PC-3 (cell line): ENCODE results near the gene MAGEA4.

ENCODE experiments used
- CTCF ChIP-seq: fragments of 300-600 bp; sonication (generic); conservative IDR thresholded peaks from 2 replicates; pipeline ENCODE4 v1.5.1; 2017; ENCODE audit warnings: antibody characterized with exemption, low read depth, mild to moderate bottlenecking, low read length
- EZH2 ChIP-seq: fragments of 300-600 bp; sonication (generic); IDR thresholded peaks from one replicate; pipeline ENCODE4 v1.6.1; 2017; ENCODE audit warnings: antibody characterized with exemption, mild to moderate bottlenecking, low read length; ENCODE audit not compliant: unreplicated experiment
- EZH2phosphoT487 ChIP-seq: fragments of 300-600 bp; sonication (generic); IDR thresholded peaks from 2 replicates; pipeline ENCODE4 v1.6.1; 2018; ENCODE audit warnings: mild to moderate bottlenecking, antibody characterized with exemption, low read length, borderline replicate concordance

GRCh38 chrX:151904989-151905388, 7.7 kb upstream of the MAGEA4 start:
- TF ChIP-seq CTCF (no peak), EZH2 (no peak), EZH2phosphoT487 (no peak)
